ENCODE data around the gene CLDN20.

- TF ChIP-seq POLR2A (IDR thresholded peaks at IDR 0.05) (no peak), CTCF (IDR thresholded peaks at IDR 0.05) (no peak)
Observed at GRCh38 chr6:155237613-155238012, 26.2 kb upstream of the CLDN20 start.

Data from heart left ventricle (tissue), 13 donors.